HG03460 (cell line): ENCODE results near the gene LRRC7.
"Not testable (repeated sequence)": the region's sequence is repeated elsewhere in the genome, so short reads cannot be mapped to it uniquely, and the experiment has no call there.

Experiments used
- ATAC-seq: cut with Tn5 transposase; IDR thresholded peaks from one replicate; pipeline ENCODE4 v1.9.1; 2021; ENCODE audit not compliant: unreplicated experiment

Gene LRRC7

GRCh38 chr1:70033266-70033873 is 465.6 kb downstream of the LRRC7 start:
- no peak for ATAC-seq

GRCh38 chr1:70033936-70034335 is 466.2 kb downstream of the LRRC7 start:
- no peak for ATAC-seq

- no peak for ATAC-seq
These were observed 466.7 kb downstream of the LRRC7 start for GRCh38 chr1:70034403-70034802.

- no peak for ATAC-seq
These were observed 470.3 kb downstream of the LRRC7 start for GRCh38 chr1:70038025-70038424.

DNA sequence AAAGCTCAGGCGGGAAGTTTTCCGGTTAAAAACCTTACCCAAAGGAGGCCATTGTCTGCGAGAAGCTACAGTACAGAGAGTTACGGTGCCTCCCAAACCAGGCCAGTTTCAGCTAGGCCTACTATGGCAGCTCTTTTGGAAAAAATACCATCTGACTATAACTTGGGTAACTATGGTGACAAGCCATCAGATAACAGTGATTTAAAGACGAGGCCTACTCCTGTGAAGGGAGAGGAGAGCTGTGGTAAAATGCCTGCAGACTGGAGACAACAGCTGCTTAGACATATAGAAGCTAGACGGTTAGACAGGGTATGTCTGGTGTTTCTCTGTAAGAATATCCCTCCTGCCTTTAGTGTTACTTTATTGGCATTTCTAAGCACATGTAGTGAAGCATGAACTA is 471.8 kb downstream of the LRRC7 start:
- no peak for ATAC-seq

GRCh38 chr1:70041317-70042045 is 473.8 kb downstream of the LRRC7 start:
- no peak for ATAC-seq

- no peak for ATAC-seq
These were observed 474.5 kb downstream of the LRRC7 start for GRCh38 chr1:70042090-70042731.

DNA sequence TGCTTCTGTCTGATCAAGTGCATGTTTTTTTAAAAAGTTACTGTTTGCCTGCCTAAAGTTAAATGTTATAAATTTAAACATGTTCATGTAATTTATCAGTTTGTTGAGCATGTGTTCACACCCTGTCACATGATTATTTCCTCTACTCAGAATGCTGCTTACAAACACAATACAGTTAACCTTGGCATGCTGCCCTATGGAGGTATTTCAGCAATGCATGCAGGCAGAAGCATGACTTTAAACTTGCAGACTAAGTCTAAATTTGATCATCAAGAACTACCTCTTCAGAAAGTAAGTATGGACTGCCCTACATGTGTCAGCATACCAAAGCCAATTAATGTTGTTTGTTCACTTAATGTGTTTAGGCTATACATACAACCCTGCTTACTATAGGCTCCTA is 476.1 kb downstream of the LRRC7 start:
- ATAC-seq = no peak

- no peak for ATAC-seq
These were observed 477.1 kb downstream of the LRRC7 start for GRCh38 chr1:70044832-70045231.

GRCh38 chr1:70045581-70045980 is 477.9 kb downstream of the LRRC7 start:
- not testable (repeated sequence) for ATAC-seq

DNA sequence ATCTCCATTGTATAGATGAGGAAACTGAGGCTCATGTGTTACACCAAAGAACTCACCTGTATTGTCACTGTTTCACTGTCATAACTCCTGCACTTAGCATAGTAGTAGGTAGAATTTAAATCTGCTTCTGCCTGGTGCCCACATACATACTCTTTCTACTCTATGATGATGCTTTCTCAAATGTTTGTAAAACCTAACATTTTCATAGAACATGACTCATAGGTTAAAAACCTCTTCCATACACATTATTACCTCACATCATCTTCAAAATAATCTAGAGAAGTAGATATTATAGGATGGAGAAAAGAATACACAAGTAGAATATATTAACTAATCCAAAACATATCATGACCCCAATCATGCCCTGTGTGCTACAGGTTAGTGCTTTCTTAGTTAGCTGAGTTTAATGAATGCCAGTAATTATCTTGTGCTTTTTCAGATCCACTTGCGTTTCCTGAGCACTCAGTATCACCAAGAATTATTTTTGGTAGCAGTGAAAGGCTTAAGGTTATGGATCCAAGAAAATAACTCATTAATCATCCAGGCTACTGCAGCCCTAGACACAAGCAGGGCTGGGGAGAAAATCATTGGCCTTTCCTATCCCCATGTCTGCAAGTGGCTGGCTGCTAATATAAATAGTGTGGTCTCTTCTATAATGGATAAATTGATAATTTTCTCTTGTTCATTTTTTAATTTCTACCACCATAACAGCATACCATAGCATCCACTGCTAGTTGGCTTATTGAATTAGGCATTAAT is 480.8 kb downstream of the LRRC7 start:
- no peak for ATAC-seq

DNA sequence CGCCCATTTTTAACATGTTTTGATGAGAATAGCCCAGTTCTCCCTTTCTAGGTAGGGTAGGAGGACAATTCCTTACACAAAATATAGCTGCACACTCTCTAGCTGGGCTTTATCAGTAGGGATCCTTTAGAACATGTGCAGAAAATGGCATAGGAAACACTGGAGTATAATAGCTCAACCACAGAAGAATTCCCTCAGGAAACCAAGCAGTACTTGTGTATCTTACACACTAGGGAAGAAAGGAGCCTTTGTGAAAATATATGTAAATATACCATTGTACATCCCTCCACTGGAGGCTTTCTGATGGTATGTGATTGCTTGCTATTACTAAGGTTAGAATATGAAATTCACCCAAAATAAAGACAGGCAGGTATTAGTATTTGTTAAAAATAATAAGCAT is 484.2 kb downstream of the LRRC7 start:
- ATAC-seq = no peak

DNA sequence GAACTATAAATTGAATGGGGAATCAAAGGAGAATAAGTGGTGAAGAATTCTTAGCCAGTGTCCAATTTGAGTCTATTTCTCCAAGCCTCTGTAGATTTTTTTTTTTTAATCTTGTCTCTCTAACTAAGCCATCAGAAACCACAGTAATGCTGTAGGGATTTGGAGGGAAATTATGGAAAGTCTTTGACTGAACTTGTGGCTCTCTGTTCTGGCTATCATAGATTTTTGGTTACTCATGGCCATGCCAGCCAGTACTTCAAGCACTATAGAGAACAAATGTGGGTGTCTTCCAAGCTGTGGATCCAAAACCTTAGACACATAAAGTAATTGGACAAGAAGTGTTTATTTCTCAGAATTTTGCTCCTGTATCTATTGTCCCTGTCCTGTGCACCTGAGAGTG is 489.8 kb downstream of the LRRC7 start:
- no peak for ATAC-seq

- no peak for ATAC-seq
These were observed 493.5 kb downstream of the LRRC7 start for GRCh38 chr1:70061231-70061630.

DNA sequence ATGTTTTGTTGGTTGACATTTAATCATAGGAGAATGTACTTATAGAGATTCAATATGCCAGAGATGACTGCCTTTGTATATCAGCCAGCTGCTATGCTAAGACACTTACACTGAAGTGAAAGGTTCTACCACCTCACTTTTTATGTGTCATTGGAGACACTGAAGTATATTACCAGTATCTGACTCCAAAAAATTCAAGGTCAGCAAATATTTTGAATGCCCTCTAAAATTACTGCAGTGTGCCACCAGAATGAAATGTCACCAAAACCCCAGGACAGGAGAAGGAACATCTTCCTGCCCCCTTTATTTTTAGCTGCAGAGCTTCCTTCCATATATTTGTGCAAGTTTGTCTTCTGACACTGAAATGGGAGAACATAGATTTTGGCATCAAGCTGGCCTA is 496.1 kb downstream of the LRRC7 start:
- ATAC-seq = no peak

DNA sequence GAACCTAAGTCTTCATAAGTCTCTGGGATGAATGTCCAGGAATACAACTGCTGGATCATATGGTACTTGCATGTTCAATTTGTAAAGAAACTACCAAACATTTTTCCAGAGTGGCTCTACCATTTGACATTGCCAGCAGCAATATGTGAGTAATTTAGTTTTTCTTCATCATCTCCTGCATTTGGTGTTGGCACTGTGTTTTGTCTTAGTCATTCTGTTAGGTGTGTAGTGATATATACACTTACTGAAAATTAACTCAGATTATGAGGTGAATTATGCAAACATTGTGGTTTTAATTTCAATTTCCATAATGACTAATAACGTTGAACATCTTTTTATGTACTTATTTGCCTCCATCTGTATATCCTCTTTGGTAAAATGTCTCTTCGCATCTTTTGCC is 499.0 kb downstream of the LRRC7 start:
- no peak for ATAC-seq

DNA sequence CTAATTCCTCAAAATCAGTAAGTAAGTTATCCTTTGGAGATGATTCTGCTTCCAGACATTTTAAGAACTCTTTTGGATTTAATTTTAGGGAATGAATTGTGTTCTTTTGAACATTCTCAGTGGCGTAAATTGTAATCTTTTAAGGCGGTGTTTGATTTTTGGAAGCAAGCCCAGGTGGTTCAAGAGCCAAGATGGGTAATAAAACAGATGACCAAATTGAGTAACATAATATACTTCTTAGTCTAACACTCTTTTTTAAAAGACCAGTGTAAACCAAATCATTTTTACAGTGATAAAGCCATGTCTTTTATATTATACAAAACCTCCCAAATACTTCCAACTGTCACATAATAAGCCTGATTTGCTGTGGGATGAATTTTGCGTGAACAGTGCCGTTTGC is 503.9 kb downstream of the LRRC7 start:
- ATAC-seq = no peak

DNA sequence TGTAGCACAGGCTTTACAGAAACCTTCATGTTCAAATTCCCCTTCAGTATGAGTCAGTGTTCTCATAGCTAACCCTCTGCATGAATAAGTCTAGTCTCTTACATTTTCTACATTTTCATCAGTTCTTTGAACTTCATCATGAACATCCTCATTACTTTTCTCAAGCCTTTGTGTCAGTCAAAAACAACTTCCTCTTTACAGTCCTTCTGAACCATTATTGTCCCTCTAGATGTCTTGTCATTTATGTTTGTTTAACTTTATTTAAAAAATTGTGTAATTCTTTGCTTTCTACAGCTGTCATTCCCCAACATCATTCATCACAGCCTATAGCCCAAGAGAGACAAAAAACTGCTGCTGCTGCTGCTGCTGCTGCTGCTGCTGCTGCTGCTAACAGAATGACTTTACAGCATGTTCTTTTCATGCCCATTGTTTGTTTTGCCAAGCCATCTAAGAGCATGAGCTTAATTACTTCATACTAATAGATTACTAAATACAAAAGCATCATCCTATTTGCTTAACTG is 504.6 kb downstream of the LRRC7 start:
- no peak for ATAC-seq

GRCh38 chr1:70075761-70076160 is 508.0 kb downstream of the LRRC7 start:
- ATAC-seq = no peak

DNA sequence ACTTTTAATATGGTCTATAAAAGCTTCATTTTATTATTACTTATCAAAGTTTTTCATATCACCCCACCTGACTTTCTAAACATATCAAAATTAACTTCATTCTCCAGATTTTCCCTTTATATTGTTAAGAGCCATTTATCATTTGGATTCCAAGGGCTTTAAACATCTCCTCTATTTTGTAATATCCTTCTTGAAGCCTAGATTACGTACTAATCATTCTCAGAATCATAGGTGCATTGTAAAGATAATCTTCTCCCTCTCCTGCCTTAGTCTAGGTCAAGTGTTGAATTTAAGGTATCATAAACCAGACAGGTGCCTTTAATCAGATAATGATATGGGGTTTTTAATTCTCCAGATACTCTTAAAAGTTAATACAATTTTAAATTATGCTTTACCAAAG is 509.3 kb downstream of the LRRC7 start:
- no peak for ATAC-seq

DNA sequence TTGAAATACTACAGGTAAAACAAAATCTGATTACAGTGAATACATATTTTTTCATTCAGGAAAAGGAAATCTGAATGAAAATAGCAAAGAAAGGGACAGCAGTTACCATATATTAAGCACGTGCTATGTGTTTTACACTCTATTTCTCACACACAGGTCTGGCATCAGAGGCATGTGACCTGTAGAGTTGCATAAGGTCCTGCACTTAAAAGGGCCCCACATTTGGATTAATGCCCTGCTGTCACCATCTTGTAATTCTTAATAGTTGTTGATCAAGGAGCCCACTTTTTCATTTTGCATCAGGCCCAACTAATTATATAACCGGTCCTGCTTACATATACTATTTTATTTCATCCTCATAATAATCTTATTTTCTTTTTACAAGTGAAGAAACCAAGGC is 511.8 kb downstream of the LRRC7 start:
- ATAC-seq = no peak
